H9 (cell line): ENCODE results near the gene CHD1. TPM values are rescaled to one million over a fixed set of nuclear protein-coding genes. Genes with fewer than 3 reads are reported as not detected.

Experiments used
- DNase-seq: peaks from one replicate; pipeline ENCODE4 v3.0.0-alpha.2; 2017
- H2AFZ ChIP-seq: one replicate; pipeline ENCODE4 v1.6.1; 2013; ENCODE audit warnings: mild to moderate bottlenecking, low read length, control low read depth, moderate library complexity
- H2AK5ac ChIP-seq: 2 replicates; pipeline ENCODE4 v1.6.1; 2013; ENCODE audit warnings: low read length, control low read depth, mixed read lengths; ENCODE audit not compliant: insufficient read length
- H2BK120ac ChIP-seq: one replicate; pipeline ENCODE4 v1.6.1; 2013; ENCODE audit warnings: low read depth, mild to moderate bottlenecking, low read length, control low read depth, inconsistent platforms; ENCODE audit not compliant: poor library complexity, severe bottlenecking
- H2BK12ac ChIP-seq: 2 replicates; pipeline ENCODE4 v1.6.1; 2013; ENCODE audit warnings: low read length, control low read depth, mixed read lengths, low read depth; ENCODE audit not compliant: insufficient read length
- H2BK15ac ChIP-seq: 2 replicates; pipeline ENCODE4 v1.6.1; 2013; ENCODE audit warnings: low read depth, low read length, control low read depth
- H2BK20ac ChIP-seq: one replicate; pipeline ENCODE4 v1.6.1; 2013; ENCODE audit warnings: low read depth, mild to moderate bottlenecking, low read length, control low read depth, inconsistent platforms; ENCODE audit not compliant: poor library complexity, severe bottlenecking
- H2BK5ac ChIP-seq: 2 replicates; pipeline ENCODE4 v1.6.1; 2013; ENCODE audit warnings: low read length, control low read depth, mixed read lengths; ENCODE audit not compliant: insufficient read length
- H3K14ac ChIP-seq: 2 replicates; pipeline ENCODE4 v1.6.1; 2013; ENCODE audit warnings: low read length, control low read depth; ENCODE audit not compliant: insufficient read depth
- H3K18ac ChIP-seq: 2 replicates; pipeline ENCODE4 v1.6.1; 2013; ENCODE audit warnings: low read depth, mild to moderate bottlenecking, mixed read lengths, low read length, control low read depth; ENCODE audit not compliant: insufficient read length
- H3K23ac ChIP-seq: 2 replicates; pipeline ENCODE4 v1.6.1; 2013; ENCODE audit warnings: low read length, control low read depth, mixed read lengths, low read depth; ENCODE audit not compliant: insufficient read length
- H3K23me2 ChIP-seq: 2 replicates; pipeline ENCODE4 v1.6.1; 2013; ENCODE audit warnings: low read depth, mild to moderate bottlenecking, mixed read lengths, low read length, control low read depth; ENCODE audit not compliant: insufficient read length, poor library complexity, severe bottlenecking
- H3K27ac ChIP-seq: 2 replicates; pipeline ENCODE4 v1.5.1; 2013; ENCODE audit warnings: low read length, control low read depth, mixed read lengths, low read depth; ENCODE audit not compliant: insufficient read length
- H3K27me3 ChIP-seq: 2 replicates; pipeline ENCODE4 v1.6.1; 2013; ENCODE audit warnings: low read length, control low read depth, inconsistent platforms; ENCODE audit not compliant: insufficient read depth
- H3K4ac ChIP-seq: 2 replicates; pipeline ENCODE4 v1.6.1; 2013; ENCODE audit warnings: low read depth, mild to moderate bottlenecking, control low read depth, inconsistent platforms, low read length, moderate library complexity
- H3K4me1 ChIP-seq: 2 replicates; pipeline ENCODE4 v1.6.1; 2013; ENCODE audit warnings: low read length, control low read depth, inconsistent platforms; ENCODE audit not compliant: insufficient read depth
- H3K4me2 ChIP-seq: 2 replicates; pipeline ENCODE4 v1.6.1; 2013; ENCODE audit warnings: low read length, control low read depth, mixed read lengths; ENCODE audit not compliant: insufficient read length, insufficient read depth
- H3K56ac ChIP-seq: 2 replicates; pipeline ENCODE4 v1.6.1; 2013; ENCODE audit warnings: low read depth, mild to moderate bottlenecking, mixed read lengths, low read length, control low read depth; ENCODE audit not compliant: insufficient read length
- H3K79me1 ChIP-seq: 2 replicates; pipeline ENCODE4 v1.6.1; 2013; ENCODE audit warnings: low read depth, mild to moderate bottlenecking, moderate library complexity, low read length, control low read depth, inconsistent platforms; ENCODE audit not compliant: insufficient read depth, poor library complexity, severe bottlenecking
- H3K79me2 ChIP-seq: 2 replicates; pipeline ENCODE4 v1.6.1; 2013; ENCODE audit warnings: low read length, control low read depth, inconsistent platforms; ENCODE audit not compliant: insufficient read depth
- H3K9ac ChIP-seq: 2 replicates; pipeline ENCODE4 v1.6.1; 2013; ENCODE audit warnings: low read length, control low read depth, mixed read lengths; ENCODE audit not compliant: insufficient read length; ENCODE audit errors: extremely low read depth
- H3K9me3 ChIP-seq: one replicate; pipeline ENCODE4 v1.6.1; 2013; ENCODE audit warnings: low read depth, low read length, inconsistent platforms; ENCODE audit not compliant: control insufficient read depth
- H3T11ph ChIP-seq: one replicate; pipeline ENCODE4 v1.6.1; 2013; ENCODE audit warnings: mild to moderate bottlenecking, low read length, control low read depth, inconsistent platforms
- H4K20me1 ChIP-seq: one replicate; pipeline ENCODE4 v1.6.1; 2013; ENCODE audit not compliant: control insufficient read depth, insufficient read length, insufficient read depth
- H4K5ac ChIP-seq: 2 replicates; pipeline ENCODE4 v1.6.1; 2013; ENCODE audit warnings: low read depth, mild to moderate bottlenecking, mixed read lengths, low read length, control low read depth; ENCODE audit not compliant: insufficient read length
- H4K8ac ChIP-seq: replicated peaks from 2 replicates; pipeline ENCODE4 v1.6.1; 2013; ENCODE audit warnings: low read length, control low read depth, mixed read lengths, low read depth; ENCODE audit not compliant: insufficient read length
- H4K91ac ChIP-seq: 2 replicates; pipeline ENCODE4 v1.6.1; 2013; ENCODE audit warnings: low read depth, mild to moderate bottlenecking, moderate library complexity, mixed read lengths, low read length, control low read depth; ENCODE audit not compliant: insufficient read length
- H3K27ac Mint-ChIP-seq, 3 experiments: 2 replicates in 2 of 3; 3 replicates in 1 of 3; pipeline ENCODE4 v1.8.0; 2020 to 2021; ENCODE audit warnings: mixed read lengths in 3 of 3, mild to moderate bottlenecking in 1 of 3, moderate library complexity in 1 of 3
- H3K27me3 Mint-ChIP-seq: 2 replicates; pipeline ENCODE4 v1.8.0; 2021; ENCODE audit warnings: low read depth, mild to moderate bottlenecking, moderate library complexity, mixed read lengths
- H3K36me3 Mint-ChIP-seq, 3 experiments: 2 replicates in 2 of 3; 3 replicates in 1 of 3; pipeline ENCODE4 v1.8.0; 2020 to 2021; ENCODE audit warnings: low read depth in 3 of 3, mixed read lengths in 3 of 3; ENCODE audit not compliant: insufficient read depth in 1 of 3
- H3K4me1 Mint-ChIP-seq, 2 experiments: 2 replicates each; pipeline ENCODE4 v1.8.0; 2020; ENCODE audit warnings: mixed read lengths in 2 of 2
- H3K4me3 Mint-ChIP-seq, 2 experiments: 2 replicates in 1 of 2; 3 replicates in 1 of 2; pipeline ENCODE4 v1.8.0; 2020 to 2021; ENCODE audit warnings: mild to moderate bottlenecking in 2 of 2, mixed read lengths in 2 of 2, moderate library complexity in 1 of 2
- H3K9me3 Mint-ChIP-seq, 2 experiments: 2 replicates in 1 of 2; 3 replicates in 1 of 2; pipeline ENCODE4 v1.8.0; 2020; ENCODE audit warnings: mild to moderate bottlenecking in 2 of 2, mixed read lengths in 2 of 2, moderate library complexity in 1 of 2
- WGBS: extraction: QIAGEN DNeasy Blood & Tissue Kit; methylation state at CpG from one replicate; pipeline ENCODE4 v1.1.7; 2013; ENCODE audit warnings: missing lambda C conversion rate, low lambda C conversion rate, mixed read lengths; ENCODE audit not compliant: insufficient read length; ENCODE audit errors: extremely low coverage; 5-methylcytosine and 5-hydroxymethylcytosine counted together
- total RNA-seq: library from RNA; stranded (reverse); gene quantifications from 2 replicates; pipeline ENCODE4 v1.2.1, GENCODE V29; 2021
- TF ChIP-seq, protein P1 (sequence below): fragments of 200-600 bp; sonication (generic); conservative IDR thresholded peaks from 3 replicates; pipeline ENCODE4 v1.8.0; 2021; ENCODE audit warnings: antibody characterized with exemption, mild to moderate bottlenecking

The CHD1 gene
- total RNA-seq, 1 experiment from 2014 or later = 62.7 TPM

DNA sequence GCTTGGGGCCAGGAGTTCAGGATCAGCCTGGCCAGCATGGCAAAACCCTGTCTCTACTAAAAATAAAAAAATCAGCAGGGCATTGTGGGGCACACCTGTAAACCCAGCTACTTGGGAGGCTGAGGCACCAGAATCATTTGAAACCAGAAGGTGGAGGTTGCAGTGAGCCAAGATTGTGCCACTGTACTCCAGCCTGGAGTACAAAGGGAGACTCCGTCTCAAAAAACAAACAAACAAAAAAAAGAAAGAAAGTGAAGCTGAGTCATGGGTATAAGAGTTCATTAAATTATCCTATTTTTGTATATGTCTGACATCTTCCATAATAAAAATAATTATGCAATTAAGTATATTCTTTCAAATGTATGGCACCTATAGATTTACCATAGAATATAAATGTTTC, 37.2 kb downstream of the CHD1 start:
- Histone ChIP-seq H3T11ph (no peak overlapping the region), H3K9ac (no peak overlapping the region), H4K20me1 (no peaks in the 10 kb centered on the region), H2BK15ac (no peak overlapping the region), H3K27ac (no peak overlapping the region), H3K56ac (no peak overlapping the region), H4K5ac (no peak overlapping the region), H2BK20ac (no peak overlapping the region), H2BK12ac (no peak overlapping the region), H3K9me3 (no peaks in the 10 kb centered on the region), H3K79me2 (no peaks in the 10 kb centered on the region), H3K4me1 (no peaks in the 10 kb centered on the region), H3K18ac (no peak overlapping the region), H3K23me2 (no peaks in the 10 kb centered on the region), H3K4ac (no peak overlapping the region), H2BK120ac (no peak overlapping the region), H3K79me1 (no peaks in the 10 kb centered on the region), H2AK5ac (no peak overlapping the region), H3K4me2 (no peak overlapping the region), H4K8ac (no peak overlapping the region), H3K27me3 (no peaks in the 10 kb centered on the region), H3K23ac (no peak overlapping the region), H2AFZ (no peak overlapping the region), H2BK5ac (no peak overlapping the region), H4K91ac (no peak overlapping the region), H3K14ac (no peak overlapping the region)
- H3K27ac Mint-ChIP-seq = no peak overlapping the region
- DNase-seq = no peak
- H3K4me1 Mint-ChIP-seq = no peaks in the 10 kb centered on the region
- H3K9me3 Mint-ChIP-seq = no peaks in the 10 kb centered on the region
- TF ChIP-seq, protein P1, sequence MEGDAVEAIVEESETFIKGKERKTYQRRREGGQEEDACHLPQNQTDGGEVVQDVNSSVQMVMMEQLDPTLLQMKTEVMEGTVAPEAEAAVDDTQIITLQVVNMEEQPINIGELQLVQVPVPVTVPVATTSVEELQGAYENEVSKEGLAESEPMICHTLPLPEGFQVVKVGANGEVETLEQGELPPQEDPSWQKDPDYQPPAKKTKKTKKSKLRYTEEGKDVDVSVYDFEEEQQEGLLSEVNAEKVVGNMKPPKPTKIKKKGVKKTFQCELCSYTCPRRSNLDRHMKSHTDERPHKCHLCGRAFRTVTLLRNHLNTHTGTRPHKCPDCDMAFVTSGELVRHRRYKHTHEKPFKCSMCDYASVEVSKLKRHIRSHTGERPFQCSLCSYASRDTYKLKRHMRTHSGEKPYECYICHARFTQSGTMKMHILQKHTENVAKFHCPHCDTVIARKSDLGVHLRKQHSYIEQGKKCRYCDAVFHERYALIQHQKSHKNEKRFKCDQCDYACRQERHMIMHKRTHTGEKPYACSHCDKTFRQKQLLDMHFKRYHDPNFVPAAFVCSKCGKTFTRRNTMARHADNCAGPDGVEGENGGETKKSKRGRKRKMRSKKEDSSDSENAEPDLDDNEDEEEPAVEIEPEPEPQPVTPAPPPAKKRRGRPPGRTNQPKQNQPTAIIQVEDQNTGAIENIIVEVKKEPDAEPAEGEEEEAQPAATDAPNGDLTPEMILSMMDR = no peak
- H3K27me3 Mint-ChIP-seq = no peaks in the 10 kb centered on the region
- WGBS = no CpG with 5 or more reads among the region's 1 CpG
- no peak overlapping the region for H3K4me3 Mint-ChIP-seq
- peaks cover 23 to 74% (median 74%) of the 10 kb centered on the region in 3 experiments; a peak in 6 of 7 replicates for H3K36me3 Mint-ChIP-seq
